ENCODE results near the gene RAB3C. TPM values are rescaled to one million over a fixed set of nuclear protein-coding genes. Genes with fewer than 3 reads are reported as not detected.
"Not testable (repeated sequence)": the region's sequence is repeated elsewhere in the genome, so short reads cannot be mapped to it uniquely, and the experiment has no call there.

The RAB3C gene
- total RNA-seq, 1 donor from 2014 or later, result 0.52 TPM

DNA sequence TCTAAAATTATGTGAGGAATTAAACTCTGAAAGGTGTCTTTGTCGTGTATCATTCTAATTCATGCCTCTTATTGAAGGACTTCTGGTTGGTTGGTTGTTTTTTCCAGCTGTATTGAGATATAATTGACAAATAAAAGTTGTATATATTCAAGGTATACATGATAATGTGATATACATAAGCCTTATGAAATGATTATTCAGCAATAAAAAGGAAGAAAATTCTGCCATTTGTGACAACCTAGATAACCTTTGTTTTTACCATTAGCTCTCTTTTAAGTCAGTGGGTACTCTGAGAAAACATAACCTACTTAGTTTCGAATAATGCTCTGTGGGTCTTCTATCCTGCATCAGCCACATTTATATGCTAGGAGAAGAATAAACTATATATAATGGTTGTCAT lies 89.6 kb downstream of the RAB3C start:
- no peaks in the 10 kb centered on the region for H3K4me1 ChIP-seq (ENCODE audit: control insufficient read depth in 3 of 3, insufficient read depth in 3 of 3, low read length in 3 of 3)
- H3K9me3 ChIP-seq (ENCODE audit: control insufficient read depth in 3 of 3, low read length in 3 of 3), result no peaks in the 10 kb centered on the region
- no peak overlapping the region for H3K9ac ChIP-seq (ENCODE audit: low read depth in 1 of 3, low read length in 3 of 3)
- H3K4me3 ChIP-seq (ENCODE audit: low read length in 3 of 3), result no peak overlapping the region
- H3K27ac ChIP-seq (ENCODE audit: low read depth, low read length), result no peak overlapping the region
- H3K36me3 ChIP-seq (ENCODE audit: control insufficient read depth in 3 of 3, insufficient read depth in 3 of 3, low read length in 3 of 3), result no peaks in the 10 kb centered on the region
- no peaks in the 10 kb centered on the region for H3K27me3 ChIP-seq (ENCODE audit: control insufficient read depth in 3 of 3, insufficient read depth in 3 of 3, low read length in 3 of 3)

DNA sequence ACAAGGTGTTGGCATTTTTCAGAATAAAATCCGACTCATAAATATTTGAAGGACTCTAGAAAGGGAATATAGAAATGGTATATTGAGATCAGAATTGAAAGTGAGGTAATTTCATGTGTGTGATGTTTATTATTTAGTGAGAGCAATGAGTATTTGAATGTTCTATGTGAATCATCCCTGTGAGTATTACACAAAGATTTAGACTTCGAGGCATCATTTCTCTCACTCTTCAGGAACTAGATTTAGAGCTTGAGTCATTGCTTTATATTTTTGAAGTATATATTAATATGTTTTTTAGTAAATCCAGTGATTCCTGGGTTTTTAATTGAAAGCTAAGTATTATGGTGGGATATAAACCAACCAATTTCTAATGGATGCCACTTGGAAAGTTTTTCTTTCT lies 91.2 kb downstream of the RAB3C start:
- no peaks in the 10 kb centered on the region for H3K27me3 ChIP-seq (ENCODE audit: control insufficient read depth in 3 of 3, insufficient read depth in 3 of 3, low read length in 3 of 3)
- H3K4me3 ChIP-seq (ENCODE audit: low read length in 3 of 3), result no peak overlapping the region
- no peaks in the 10 kb centered on the region for H3K36me3 ChIP-seq (ENCODE audit: control insufficient read depth in 3 of 3, insufficient read depth in 3 of 3, low read length in 3 of 3)
- H3K27ac ChIP-seq (ENCODE audit: low read depth, low read length), result no peak overlapping the region
- H3K4me1 ChIP-seq (ENCODE audit: control insufficient read depth in 3 of 3, insufficient read depth in 3 of 3, low read length in 3 of 3), result no peaks in the 10 kb centered on the region
- no peak overlapping the region for H3K9ac ChIP-seq (ENCODE audit: low read depth in 1 of 3, low read length in 3 of 3)
- H3K9me3 ChIP-seq (ENCODE audit: control insufficient read depth in 3 of 3, low read length in 3 of 3), result no peaks in the 10 kb centered on the region

DNA sequence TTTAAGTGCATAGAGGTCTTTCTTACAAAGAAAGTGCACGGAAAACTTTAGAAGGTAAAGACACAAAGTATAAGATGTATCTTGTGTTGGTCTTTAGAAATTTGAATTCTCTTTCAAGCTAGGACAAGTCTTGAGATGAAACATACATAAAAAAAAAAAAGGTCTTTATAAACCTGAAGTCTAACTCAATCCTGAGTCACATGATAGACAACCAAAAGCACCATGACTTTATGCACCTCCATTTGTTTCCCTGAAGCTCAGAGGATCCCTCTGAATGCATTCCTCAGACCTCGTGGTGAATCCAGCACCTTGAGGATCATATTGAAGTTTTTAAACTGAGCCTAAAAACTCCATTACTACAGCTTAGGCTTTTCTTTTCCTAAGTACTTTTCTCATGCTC lies 91.8 kb downstream of the RAB3C start:
- Histone ChIP-seq H3K36me3 (ENCODE audit: control insufficient read depth in 3 of 3, insufficient read depth in 3 of 3, low read length in 3 of 3) (no peaks in the 10 kb centered on the region), H3K27ac (ENCODE audit: low read depth, low read length) (no peak overlapping the region), H3K4me3 (ENCODE audit: low read length in 3 of 3) (no peak overlapping the region), H3K9ac (ENCODE audit: low read depth in 1 of 3, low read length in 3 of 3) (no peak overlapping the region), H3K4me1 (ENCODE audit: control insufficient read depth in 3 of 3, insufficient read depth in 3 of 3, low read length in 3 of 3) (no peaks in the 10 kb centered on the region), H3K27me3 (ENCODE audit: control insufficient read depth in 3 of 3, insufficient read depth in 3 of 3, low read length in 3 of 3) (no peaks in the 10 kb centered on the region), H3K9me3 (ENCODE audit: control insufficient read depth in 3 of 3, low read length in 3 of 3) (no peaks in the 10 kb centered on the region)

DNA sequence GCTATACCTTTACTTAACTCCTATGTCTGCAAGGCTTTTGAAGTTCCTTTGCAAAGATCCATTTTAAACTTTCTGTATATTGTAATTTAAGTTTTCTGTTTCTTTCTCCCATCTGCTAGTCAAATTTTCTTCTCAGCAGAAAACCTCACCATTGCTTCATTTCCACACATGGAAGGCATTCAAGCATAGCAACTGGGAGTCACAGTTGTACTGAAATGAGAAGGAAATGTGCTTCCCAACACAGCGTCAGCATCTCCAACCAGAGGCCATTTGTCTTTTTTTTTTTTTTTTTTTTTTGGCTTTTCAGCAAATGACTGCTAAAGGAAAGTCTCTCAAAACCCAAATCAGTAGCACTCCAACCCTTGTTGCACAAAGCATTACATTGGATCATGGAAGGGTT lies 92.5 kb downstream of the RAB3C start:
- no peaks in the 10 kb centered on the region for H3K27me3 ChIP-seq (ENCODE audit: control insufficient read depth in 3 of 3, insufficient read depth in 3 of 3, low read length in 3 of 3)
- H3K27ac ChIP-seq (ENCODE audit: low read depth, low read length), result no peak overlapping the region
- H3K4me1 ChIP-seq (ENCODE audit: control insufficient read depth in 3 of 3, insufficient read depth in 3 of 3, low read length in 3 of 3), result no peaks in the 10 kb centered on the region
- H3K9me3 ChIP-seq (ENCODE audit: control insufficient read depth in 3 of 3, low read length in 3 of 3), result no peaks in the 10 kb centered on the region
- H3K4me3 ChIP-seq (ENCODE audit: low read length in 3 of 3), result no peak overlapping the region
- no peaks in the 10 kb centered on the region for H3K36me3 ChIP-seq (ENCODE audit: control insufficient read depth in 3 of 3, insufficient read depth in 3 of 3, low read length in 3 of 3)
- no peak overlapping the region for H3K9ac ChIP-seq (ENCODE audit: low read depth in 1 of 3, low read length in 3 of 3)

DNA sequence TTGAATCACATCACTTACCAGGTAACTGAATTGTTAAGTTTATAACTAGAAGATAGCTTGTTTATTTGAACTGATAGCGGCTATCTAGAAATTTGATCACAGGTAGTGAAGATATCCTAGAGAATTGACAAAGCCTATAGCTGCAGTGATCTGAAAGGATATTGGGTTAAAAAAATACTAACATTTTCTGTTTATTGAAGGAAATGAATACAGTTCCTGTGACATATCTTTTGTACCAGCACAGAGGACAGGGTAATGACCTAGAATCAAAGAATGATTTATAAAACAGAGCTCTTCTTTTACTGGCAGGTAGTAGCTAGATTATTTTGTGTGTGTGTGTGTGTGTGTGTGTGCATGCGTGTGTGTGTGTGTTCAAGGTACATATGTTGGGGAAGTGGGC lies 94.8 kb downstream of the RAB3C start:
- no peaks in the 10 kb centered on the region for H3K36me3 ChIP-seq (ENCODE audit: control insufficient read depth in 3 of 3, insufficient read depth in 3 of 3, low read length in 3 of 3)
- no peaks in the 10 kb centered on the region for H3K9me3 ChIP-seq (ENCODE audit: control insufficient read depth in 3 of 3, low read length in 3 of 3)
- no peak overlapping the region for H3K27ac ChIP-seq (ENCODE audit: low read depth, low read length)
- H3K27me3 ChIP-seq (ENCODE audit: control insufficient read depth in 3 of 3, insufficient read depth in 3 of 3, low read length in 3 of 3), result no peaks in the 10 kb centered on the region
- no peak overlapping the region for H3K9ac ChIP-seq (ENCODE audit: low read depth in 1 of 3, low read length in 3 of 3)
- no peak overlapping the region for H3K4me3 ChIP-seq (ENCODE audit: low read length in 3 of 3)
- H3K4me1 ChIP-seq (ENCODE audit: control insufficient read depth in 3 of 3, insufficient read depth in 3 of 3, low read length in 3 of 3), result no peaks in the 10 kb centered on the region

DNA sequence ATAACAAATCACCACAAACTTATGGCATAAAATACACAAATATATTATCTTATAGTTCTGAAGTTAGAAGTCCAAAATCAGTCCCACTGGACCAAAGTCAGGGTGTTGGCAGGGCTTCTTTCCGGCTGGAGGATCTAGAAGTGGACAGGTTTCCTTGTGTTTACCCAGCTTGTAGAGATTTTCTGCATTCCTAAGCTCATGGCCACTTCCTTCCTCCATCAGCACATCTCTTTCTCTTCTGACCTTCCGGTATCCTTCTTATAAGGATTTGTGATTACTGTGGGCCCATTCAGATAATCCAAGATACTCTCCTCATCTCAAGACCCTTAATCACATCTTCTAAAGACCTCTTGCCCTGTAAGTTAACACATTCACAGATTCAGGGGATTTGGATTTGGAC lies 97.6 kb downstream of the RAB3C start:
- H3K27ac ChIP-seq (ENCODE audit: low read depth, low read length), result no peak overlapping the region
- H3K4me3 ChIP-seq (ENCODE audit: low read length in 3 of 3), result no peak overlapping the region
- no peaks in the 10 kb centered on the region for H3K27me3 ChIP-seq (ENCODE audit: control insufficient read depth in 3 of 3, insufficient read depth in 3 of 3, low read length in 3 of 3)
- no peaks in the 10 kb centered on the region for H3K9me3 ChIP-seq (ENCODE audit: control insufficient read depth in 3 of 3, low read length in 3 of 3)
- H3K9ac ChIP-seq (ENCODE audit: low read depth in 1 of 3, low read length in 3 of 3), result no peak overlapping the region
- no peaks in the 10 kb centered on the region for H3K36me3 ChIP-seq (ENCODE audit: control insufficient read depth in 3 of 3, insufficient read depth in 3 of 3, low read length in 3 of 3)
- no peaks in the 10 kb centered on the region for H3K4me1 ChIP-seq (ENCODE audit: control insufficient read depth in 3 of 3, insufficient read depth in 3 of 3, low read length in 3 of 3)

DNA sequence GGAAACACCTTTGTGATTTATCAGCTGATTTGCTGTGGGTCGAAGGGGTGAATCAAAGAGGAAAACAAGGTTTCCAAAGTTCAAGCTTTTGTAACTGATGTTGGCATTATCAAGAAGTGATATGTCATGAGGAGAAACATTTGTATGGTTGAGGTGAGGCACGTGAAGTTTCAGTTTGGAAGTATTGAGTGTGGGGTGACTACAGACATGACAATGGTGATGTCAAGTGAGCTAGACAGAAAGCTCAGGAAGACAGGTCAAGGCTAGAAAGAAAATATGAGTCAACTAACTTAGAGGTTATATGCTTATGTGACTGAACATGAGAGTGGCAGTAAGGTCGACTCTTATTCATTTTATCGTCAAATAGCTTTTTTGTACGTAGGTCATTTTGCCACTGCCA lies 99.1 kb downstream of the RAB3C start:
- H3K27me3 ChIP-seq (ENCODE audit: control insufficient read depth in 3 of 3, insufficient read depth in 3 of 3, low read length in 3 of 3), result no peaks in the 10 kb centered on the region
- no peaks in the 10 kb centered on the region for H3K4me1 ChIP-seq (ENCODE audit: control insufficient read depth in 3 of 3, insufficient read depth in 3 of 3, low read length in 3 of 3)
- no peaks in the 10 kb centered on the region for H3K36me3 ChIP-seq (ENCODE audit: control insufficient read depth in 3 of 3, insufficient read depth in 3 of 3, low read length in 3 of 3)
- no peak overlapping the region for H3K4me3 ChIP-seq (ENCODE audit: low read length in 3 of 3)
- no peaks in the 10 kb centered on the region for H3K9me3 ChIP-seq (ENCODE audit: control insufficient read depth in 3 of 3, low read length in 3 of 3)
- no peak overlapping the region for H3K27ac ChIP-seq (ENCODE audit: low read depth, low read length)
- H3K9ac ChIP-seq (ENCODE audit: low read depth in 1 of 3, low read length in 3 of 3), result no peak overlapping the region

DNA sequence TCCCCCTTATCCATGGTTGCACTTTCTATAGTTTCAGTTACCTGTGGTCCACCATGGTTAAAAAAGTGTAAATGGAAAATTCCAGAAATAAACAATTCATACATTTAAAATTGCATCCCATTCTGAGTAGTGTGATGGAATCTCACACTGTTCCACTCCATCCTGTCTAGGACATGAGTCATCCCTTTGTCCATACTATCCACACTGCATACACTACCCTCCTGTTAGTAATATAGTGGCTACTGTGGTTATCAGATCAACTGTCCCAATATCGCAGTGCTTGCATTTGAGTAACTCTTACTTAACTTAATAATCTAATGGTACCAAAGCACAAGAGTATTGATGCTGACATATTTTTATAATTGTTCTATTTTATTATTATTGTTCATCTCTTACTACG lies 100.7 kb downstream of the RAB3C start:
- Histone ChIP-seq H3K9me3 (ENCODE audit: control insufficient read depth in 3 of 3, low read length in 3 of 3) (no peaks in the 10 kb centered on the region), H3K4me3 (ENCODE audit: low read length in 3 of 3) (no peak overlapping the region), H3K27me3 (ENCODE audit: control insufficient read depth in 3 of 3, insufficient read depth in 3 of 3, low read length in 3 of 3) (no peaks in the 10 kb centered on the region), H3K4me1 (ENCODE audit: control insufficient read depth in 3 of 3, insufficient read depth in 3 of 3, low read length in 3 of 3) (no peaks in the 10 kb centered on the region), H3K27ac (ENCODE audit: low read depth, low read length) (no peak overlapping the region), H3K9ac (ENCODE audit: low read depth in 1 of 3, low read length in 3 of 3) (no peak overlapping the region), H3K36me3 (ENCODE audit: control insufficient read depth in 3 of 3, insufficient read depth in 3 of 3, low read length in 3 of 3) (no peaks in the 10 kb centered on the region)

DNA sequence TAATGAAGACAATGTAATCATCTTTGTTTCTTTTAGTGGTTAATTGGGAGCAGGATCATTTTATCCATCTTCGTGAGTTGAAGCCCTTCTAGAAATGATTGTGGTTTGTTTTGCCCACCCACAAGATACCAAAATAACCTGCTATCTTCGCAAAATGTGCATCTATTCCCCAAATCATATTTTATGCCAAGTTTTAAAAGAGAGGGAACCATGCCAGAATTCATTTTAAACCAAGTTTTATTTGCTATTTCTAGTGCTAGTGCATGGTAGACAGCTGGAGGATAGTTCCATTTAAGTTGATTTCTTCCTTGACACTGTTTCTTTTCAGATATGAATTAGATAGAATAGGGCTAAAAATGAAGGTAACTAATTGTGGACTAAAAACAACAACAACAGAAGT lies 104.2 kb downstream of the RAB3C start:
- H3K4me1 ChIP-seq (ENCODE audit: control insufficient read depth in 3 of 3, insufficient read depth in 3 of 3, low read length in 3 of 3), result no peaks in the 10 kb centered on the region
- no peaks in the 10 kb centered on the region for H3K27me3 ChIP-seq (ENCODE audit: control insufficient read depth in 3 of 3, insufficient read depth in 3 of 3, low read length in 3 of 3)
- H3K4me3 ChIP-seq (ENCODE audit: low read length in 3 of 3), result no peak overlapping the region
- H3K9ac ChIP-seq (ENCODE audit: low read depth in 1 of 3, low read length in 3 of 3), result no peak overlapping the region
- H3K9me3 ChIP-seq (ENCODE audit: control insufficient read depth in 3 of 3, low read length in 3 of 3), result no peaks in the 10 kb centered on the region
- H3K27ac ChIP-seq (ENCODE audit: low read depth, low read length), result no peak overlapping the region
- no peaks in the 10 kb centered on the region for H3K36me3 ChIP-seq (ENCODE audit: control insufficient read depth in 3 of 3, insufficient read depth in 3 of 3, low read length in 3 of 3)

DNA sequence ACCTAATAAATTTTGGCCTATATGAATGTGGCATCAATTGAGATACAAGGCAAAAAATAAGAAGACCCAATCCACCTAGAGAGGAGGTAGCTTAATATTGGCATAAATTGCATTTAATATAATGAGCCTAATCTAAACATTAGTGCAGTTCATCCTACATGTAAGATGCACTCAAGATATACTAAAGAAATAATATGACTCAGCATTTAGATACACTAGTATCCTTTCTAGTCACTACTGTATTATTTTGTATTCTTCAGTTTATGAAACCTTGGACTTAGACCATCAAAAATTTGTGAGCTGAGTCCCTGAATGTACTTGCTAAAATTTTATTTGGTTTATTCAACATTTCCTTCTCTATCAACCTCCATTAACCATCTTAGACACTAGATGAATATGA lies 104.7 kb downstream of the RAB3C start:
- H3K27me3 ChIP-seq (ENCODE audit: control insufficient read depth in 3 of 3, insufficient read depth in 3 of 3, low read length in 3 of 3), result no peaks in the 10 kb centered on the region
- no peaks in the 10 kb centered on the region for H3K36me3 ChIP-seq (ENCODE audit: control insufficient read depth in 3 of 3, insufficient read depth in 3 of 3, low read length in 3 of 3)
- no peak overlapping the region for H3K4me3 ChIP-seq (ENCODE audit: low read length in 3 of 3)
- H3K4me1 ChIP-seq (ENCODE audit: control insufficient read depth in 3 of 3, insufficient read depth in 3 of 3, low read length in 3 of 3), result no peaks in the 10 kb centered on the region
- no peaks in the 10 kb centered on the region for H3K9me3 ChIP-seq (ENCODE audit: control insufficient read depth in 3 of 3, low read length in 3 of 3)
- H3K9ac ChIP-seq (ENCODE audit: low read depth in 1 of 3, low read length in 3 of 3), result no peak overlapping the region
- no peak overlapping the region for H3K27ac ChIP-seq (ENCODE audit: low read depth, low read length)

DNA sequence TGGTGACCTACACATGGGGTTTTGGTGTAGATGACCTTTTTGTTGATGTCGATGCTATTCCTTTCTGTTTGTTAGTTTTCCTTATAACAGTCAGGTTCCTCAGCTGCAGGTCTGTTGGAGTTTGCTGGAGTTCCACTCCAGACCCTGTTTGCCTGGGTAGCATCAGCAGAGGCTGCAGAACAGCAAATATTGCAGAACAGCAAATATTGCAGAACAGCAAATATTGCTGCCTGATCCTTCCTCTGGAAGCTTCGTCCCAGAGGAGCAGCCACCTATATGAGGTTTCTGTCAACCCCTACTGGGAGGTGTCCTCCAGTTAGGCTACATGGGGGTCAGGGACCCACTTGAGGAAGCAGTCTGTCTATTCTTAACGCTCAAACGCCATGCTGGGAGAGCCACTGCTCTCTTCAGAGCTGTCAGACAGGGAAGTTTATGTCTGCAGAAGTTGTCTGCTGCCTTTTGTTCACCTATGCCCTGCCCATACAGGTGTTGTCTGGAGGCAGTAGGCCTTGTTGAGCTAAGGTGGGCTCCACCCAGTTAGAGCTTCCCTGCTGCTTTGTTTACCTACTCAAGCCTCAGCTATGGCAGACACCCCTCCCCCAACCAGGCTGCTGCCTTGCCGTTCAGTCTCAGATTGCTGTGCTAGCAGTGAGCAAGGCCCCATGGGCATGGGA lies 116.3 kb downstream of the RAB3C start:
- H3K4me1 ChIP-seq (ENCODE audit: control insufficient read depth in 3 of 3, insufficient read depth in 3 of 3, low read length in 3 of 3); H3K4me3 ChIP-seq (ENCODE audit: low read length in 3 of 3); H3K9ac ChIP-seq (ENCODE audit: low read depth in 1 of 3, low read length in 3 of 3); H3K27ac ChIP-seq (ENCODE audit: low read depth, low read length); H3K9me3 ChIP-seq (ENCODE audit: control insufficient read depth in 3 of 3, low read length in 3 of 3); H3K36me3 ChIP-seq (ENCODE audit: control insufficient read depth in 3 of 3, insufficient read depth in 3 of 3, low read length in 3 of 3); H3K27me3 ChIP-seq (ENCODE audit: control insufficient read depth in 3 of 3, insufficient read depth in 3 of 3, low read length in 3 of 3): not testable (repeated sequence)
